ENCODE results near the gene TMIGD2.

Gene TMIGD2

DNA sequence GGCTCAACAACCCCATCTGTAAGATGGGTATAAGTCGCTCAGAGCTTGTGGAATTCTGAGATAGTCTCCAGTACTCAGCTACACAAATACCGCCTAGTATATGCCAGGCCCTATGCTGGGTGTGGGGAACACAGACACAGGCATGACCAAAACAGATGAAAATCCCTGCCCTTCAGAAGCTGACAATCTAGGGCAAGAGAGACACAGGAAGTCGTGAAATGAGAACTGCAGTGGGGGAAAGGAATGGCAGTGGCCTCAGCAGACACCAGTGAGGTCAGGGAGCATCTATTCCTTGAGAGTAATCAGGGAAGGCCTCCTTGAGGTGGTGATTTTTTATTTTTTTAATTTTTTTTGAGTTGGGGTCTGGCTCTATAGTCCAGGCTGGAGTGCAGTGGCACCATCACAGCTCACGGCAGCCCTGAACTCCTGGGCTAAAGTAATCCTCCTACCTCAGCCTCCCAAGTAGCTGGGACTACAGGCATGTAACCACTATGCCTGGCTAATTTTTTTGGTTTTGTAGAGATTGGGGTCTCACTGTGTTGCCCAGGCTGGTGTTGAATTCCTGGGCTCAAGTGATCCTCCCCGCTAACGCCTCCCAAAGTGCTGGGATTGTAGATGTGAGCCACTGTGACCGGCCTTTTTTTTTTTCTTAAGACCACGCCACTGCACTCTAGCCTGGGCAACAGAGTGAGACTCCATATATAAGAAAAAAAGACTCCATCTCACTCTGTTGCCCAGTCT lies 3.2 kb downstream of the TMIGD2 start:
- Histone ChIP-seq H3K9me3 (ENCODE audit: control extremely low read depth in 1 of 5, control insufficient read depth in 4 of 5, insufficient read depth in 2 of 5, low read depth in 1 of 5, low read length in 4 of 5) (no peaks in the 10 kb centered on the region), H3K27me3 (replicated peaks in 2 of 5; ENCODE audit: control insufficient read depth in 4 of 5, insufficient read depth in 5 of 5, low read length in 4 of 5) (no peaks in the 10 kb centered on the region), H3K27ac (ENCODE audit: insufficient read depth in 1 of 2, low read depth in 1 of 2, low read length in 2 of 2, poor library complexity in 1 of 2, severe bottlenecking in 2 of 2) (no peak overlapping the region), H3K4me1 (ENCODE audit: control extremely low read depth in 1 of 4, control insufficient read depth in 4 of 4, insufficient read depth in 4 of 4, low read length in 3 of 4) (peaks cover 4 to 26% (median 19%) of the 10 kb centered on the region in 4 experiments), H3K4me3 (ENCODE audit: control insufficient read depth in 1 of 7, extremely low read depth in 1 of 7, insufficient read depth in 4 of 7, low read depth in 2 of 7, low read length in 6 of 7) (no peak overlapping the region), H3K36me3 (ENCODE audit: control insufficient read depth in 4 of 4, insufficient read depth in 4 of 4, low read length in 3 of 4) (peaks cover 0 to 7% (median 3%) of the 10 kb centered on the region in 4 experiments)
- DNase-seq = no peak
- ChIA-PET POLR2A (no interaction called here), CTCF (interaction anchor here (1.1 kb wide), 2 partner anchors 23 to 32 kb away, joined by 3 to 4 read pairs; no protein-coding TSS in a partner anchor)
- 94% methylated on average over 7 of the region's 8 CpGs for WGBS (ENCODE audit: insufficient coverage)

DNA sequence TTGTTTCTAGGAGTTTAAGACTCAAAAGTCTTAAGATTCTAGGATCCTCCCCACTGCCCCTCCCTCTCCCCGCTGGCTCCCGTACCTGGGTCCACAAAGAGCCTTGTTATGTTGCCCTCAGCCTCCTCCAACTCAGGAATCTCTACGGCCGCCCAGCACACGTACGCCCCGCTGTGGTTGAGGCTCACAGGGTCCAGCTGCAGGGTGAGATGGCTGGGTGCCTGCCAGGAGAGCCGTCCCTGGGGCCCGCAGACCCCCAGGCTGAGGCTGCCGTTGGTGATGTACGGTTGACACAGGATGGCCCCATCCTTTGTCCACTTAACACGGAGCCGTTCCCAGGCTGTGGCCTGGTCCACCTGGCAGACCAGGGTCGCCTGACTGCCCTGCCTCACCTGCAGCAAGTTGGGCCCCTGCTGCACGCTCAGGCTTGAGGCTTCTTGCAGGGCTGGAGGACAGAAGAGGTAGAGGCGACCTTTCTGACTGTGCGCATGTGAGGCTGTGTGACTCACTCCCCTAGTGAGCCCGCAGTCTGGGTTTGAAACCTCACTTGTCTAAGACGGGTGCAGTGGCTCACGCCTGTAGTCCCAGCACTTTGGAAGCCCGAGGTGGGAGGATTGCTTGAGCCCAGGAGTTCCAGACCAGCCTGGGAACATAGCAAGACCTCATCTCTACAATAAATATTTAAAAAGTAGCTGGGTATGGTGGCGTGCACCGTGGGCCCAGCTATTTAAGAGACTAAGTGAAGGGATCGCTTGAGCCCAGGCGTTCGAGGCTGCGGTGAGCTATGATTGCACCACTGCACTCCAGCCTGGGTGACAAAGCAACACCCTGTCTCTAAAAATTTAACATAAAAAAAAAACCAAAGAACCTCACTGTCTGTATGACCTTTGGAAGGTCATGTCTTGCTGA lies 4.0 kb downstream of the TMIGD2 start:
- WGBS (ENCODE audit: insufficient coverage) = 98% methylated on average over 15 of the region's 27 CpGs
- Histone ChIP-seq H3K9me3 (ENCODE audit: control extremely low read depth in 1 of 5, control insufficient read depth in 4 of 5, insufficient read depth in 2 of 5, low read depth in 1 of 5, low read length in 4 of 5) (no peaks in the 10 kb centered on the region), H3K4me3 (ENCODE audit: control insufficient read depth in 1 of 7, extremely low read depth in 1 of 7, insufficient read depth in 4 of 7, low read depth in 2 of 7, low read length in 6 of 7) (no peak overlapping the region), H3K27ac (ENCODE audit: insufficient read depth in 1 of 2, low read depth in 1 of 2, low read length in 2 of 2, poor library complexity in 1 of 2, severe bottlenecking in 2 of 2) (no peak overlapping the region), H3K27me3 (replicated peaks in 2 of 5; ENCODE audit: control insufficient read depth in 4 of 5, insufficient read depth in 5 of 5, low read length in 4 of 5) (no peaks in the 10 kb centered on the region), H3K36me3 (ENCODE audit: control insufficient read depth in 4 of 4, insufficient read depth in 4 of 4, low read length in 3 of 4) (peaks cover 0 to 7% (median 3%) of the 10 kb centered on the region in 4 experiments), H3K4me1 (ENCODE audit: control extremely low read depth in 1 of 4, control insufficient read depth in 4 of 4, insufficient read depth in 4 of 4, low read length in 3 of 4) (peaks cover 4 to 22% (median 16%) of the 10 kb centered on the region in 4 experiments)
- no peak for DNase-seq
- ChIA-PET CTCF (interaction anchor here (1.1 kb wide), 2 partner anchors 24 to 31 kb away, joined by 3 to 4 read pairs; no protein-coding TSS in a partner anchor), POLR2A (interaction anchor here (0.5 kb wide), 1 partner anchor 63 kb away, joined by 3 read pairs; no protein-coding TSS in a partner anchor)

DNA sequence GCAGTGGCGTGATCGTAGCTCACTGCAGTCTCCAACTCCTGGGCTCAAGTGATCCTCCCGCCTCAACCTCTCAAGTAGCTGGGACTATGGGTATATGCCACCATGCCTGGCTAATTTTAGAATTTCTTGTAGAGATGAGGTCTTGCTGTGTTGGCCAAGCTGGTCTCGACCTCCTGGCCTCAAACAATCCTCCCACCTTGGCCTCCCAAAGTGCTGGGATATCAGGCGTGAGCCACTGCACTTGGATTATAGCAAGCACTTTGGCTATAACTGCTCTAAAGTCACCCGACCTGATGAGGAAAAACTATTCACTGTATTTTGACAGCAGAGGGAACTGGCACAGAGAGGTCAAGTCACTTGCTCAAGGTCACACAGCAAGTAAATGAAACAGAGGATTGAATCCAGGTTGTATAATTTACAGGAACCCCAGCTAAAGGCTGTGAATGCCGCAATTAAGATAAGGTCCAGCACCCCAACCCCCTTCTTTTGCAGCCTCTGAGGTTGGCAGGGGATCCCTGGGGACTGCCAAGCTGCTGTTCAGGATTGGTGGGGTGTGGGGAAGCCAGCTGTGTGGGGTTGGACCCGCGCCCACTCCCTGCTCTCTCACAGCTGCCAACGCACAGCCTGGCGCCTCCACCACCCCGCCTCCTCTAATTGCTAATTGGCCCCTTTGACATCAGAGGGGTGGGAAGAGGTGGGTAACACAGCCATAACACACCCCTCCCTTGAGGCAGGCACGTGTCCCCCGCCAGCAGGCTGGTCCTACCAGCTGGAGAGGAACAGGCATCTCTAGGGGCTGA lies 6.0 kb downstream of the TMIGD2 start:
- peak in 2 of 3 donors; percentile 58 to 68 for DNase-seq
- peaks cover 0 to 5% (median 0%) of the 10 kb centered on the region in 4 experiments for H3K4me1 ChIP-seq (ENCODE audit: control extremely low read depth in 1 of 4, control insufficient read depth in 4 of 4, insufficient read depth in 4 of 4, low read length in 3 of 4)
- no peaks in the 10 kb centered on the region for H3K27me3 ChIP-seq (replicated peaks in 2 of 5; ENCODE audit: control insufficient read depth in 4 of 5, insufficient read depth in 5 of 5, low read length in 4 of 5)
- ChIA-PET CTCF (interaction anchor here (0.9 to 1.1 kb wide), 3 partner anchors 12 to 57 kb away, joined by 3 read pairs; no protein-coding TSS in a partner anchor), POLR2A (no interaction called here)
- WGBS (ENCODE audit: insufficient coverage) = 90% methylated on average over 7 of the region's 14 CpGs
- H3K36me3 ChIP-seq (ENCODE audit: control insufficient read depth in 4 of 4, insufficient read depth in 4 of 4, low read length in 3 of 4) = peaks cover 0 to 7% (median 3%) of the 10 kb centered on the region in 4 experiments
- no peak overlapping the region for H3K27ac ChIP-seq (ENCODE audit: insufficient read depth in 1 of 2, low read depth in 1 of 2, low read length in 2 of 2, poor library complexity in 1 of 2, severe bottlenecking in 2 of 2)
- no peaks in the 10 kb centered on the region for H3K9me3 ChIP-seq (ENCODE audit: control extremely low read depth in 1 of 5, control insufficient read depth in 4 of 5, insufficient read depth in 2 of 5, low read depth in 1 of 5, low read length in 4 of 5)
- H3K4me3 ChIP-seq (ENCODE audit: control insufficient read depth in 1 of 7, extremely low read depth in 1 of 7, insufficient read depth in 4 of 7, low read depth in 2 of 7, low read length in 6 of 7) = no peak overlapping the region

DNA sequence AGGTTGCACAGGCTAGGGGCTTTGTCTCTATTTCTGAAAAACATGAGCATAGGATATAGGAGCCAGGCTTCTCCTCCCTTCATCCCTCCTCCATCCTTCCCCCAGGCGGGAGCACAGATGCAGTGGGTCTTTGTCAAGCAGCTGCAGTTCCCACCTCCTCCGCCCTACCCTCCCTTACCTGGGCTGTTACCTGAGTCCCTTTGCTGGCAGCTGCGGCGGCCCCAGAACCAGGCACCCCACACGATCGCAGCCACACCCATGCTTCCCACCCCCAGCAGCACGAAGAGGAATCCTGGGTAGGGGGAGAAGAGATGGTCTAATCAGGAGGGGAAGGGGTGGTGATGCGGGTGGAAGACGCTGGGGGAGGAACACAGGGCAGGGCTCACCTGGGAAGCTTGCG lies 7.8 kb downstream of the TMIGD2 start:
- WGBS (ENCODE audit: insufficient coverage) = 90% methylated on average over 3 of the region's 10 CpGs
- Histone ChIP-seq H3K9me3 (ENCODE audit: control extremely low read depth in 1 of 5, control insufficient read depth in 4 of 5, insufficient read depth in 2 of 5, low read depth in 1 of 5, low read length in 4 of 5) (no peaks in the 10 kb centered on the region), H3K27ac (ENCODE audit: insufficient read depth in 1 of 2, low read depth in 1 of 2, low read length in 2 of 2, poor library complexity in 1 of 2, severe bottlenecking in 2 of 2) (no peak overlapping the region), H3K27me3 (replicated peaks in 2 of 5; ENCODE audit: control insufficient read depth in 4 of 5, insufficient read depth in 5 of 5, low read length in 4 of 5) (no peaks in the 10 kb centered on the region), H3K4me3 (ENCODE audit: control insufficient read depth in 1 of 7, extremely low read depth in 1 of 7, insufficient read depth in 4 of 7, low read depth in 2 of 7, low read length in 6 of 7) (no peak overlapping the region), H3K4me1 (ENCODE audit: control extremely low read depth in 1 of 4, control insufficient read depth in 4 of 4, insufficient read depth in 4 of 4, low read length in 3 of 4) (peaks cover 0 to 3% (median 0%) of the 10 kb centered on the region in 4 experiments), H3K36me3 (ENCODE audit: control insufficient read depth in 4 of 4, insufficient read depth in 4 of 4, low read length in 3 of 4) (peaks cover 0 to 7% (median 3%) of the 10 kb centered on the region in 4 experiments)
- CTCF ChIA-PET = interaction anchor here (0.8 kb wide), 1 partner anchor 25 kb away, joined by 3 read pairs; no protein-coding TSS in a partner anchor
- POLR2A ChIA-PET = no interaction called here
- DNase-seq = no peak

DNA sequence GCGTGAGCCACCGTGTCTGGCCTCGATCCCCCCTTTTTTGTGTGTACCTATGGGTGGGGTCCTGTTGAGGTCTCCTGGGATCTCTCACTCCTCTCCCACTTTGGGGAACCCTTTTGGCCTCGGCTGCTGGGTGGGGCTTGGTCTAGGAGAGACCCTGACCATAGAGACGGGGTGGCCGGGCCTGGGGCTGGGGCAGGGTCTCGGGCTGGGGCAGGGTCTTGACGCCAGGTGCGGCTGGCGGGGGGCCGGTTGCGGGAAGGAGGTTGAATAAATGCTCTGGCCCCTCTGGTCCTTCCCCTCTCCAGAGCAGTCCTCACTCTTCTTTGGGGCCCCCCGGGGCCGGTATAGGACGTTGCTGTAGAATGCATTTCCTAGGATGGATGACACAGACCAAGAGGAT lies 9.7 kb downstream of the TMIGD2 start:
- peaks cover 0 to 7% (median 3%) of the 10 kb centered on the region in 4 experiments for H3K36me3 ChIP-seq (ENCODE audit: control insufficient read depth in 4 of 4, insufficient read depth in 4 of 4, low read length in 3 of 4)
- 99% methylated on average over 12 of the region's 15 CpGs for WGBS (ENCODE audit: insufficient coverage)
- no peaks in the 10 kb centered on the region for H3K27me3 ChIP-seq (replicated peaks in 2 of 5; ENCODE audit: control insufficient read depth in 4 of 5, insufficient read depth in 5 of 5, low read length in 4 of 5)
- H3K4me1 ChIP-seq (ENCODE audit: control extremely low read depth in 1 of 4, control insufficient read depth in 4 of 4, insufficient read depth in 4 of 4, low read length in 3 of 4) = peaks cover 0 to 3% (median 0%) of the 10 kb centered on the region in 4 experiments
- H3K4me3 ChIP-seq (ENCODE audit: control insufficient read depth in 1 of 7, extremely low read depth in 1 of 7, insufficient read depth in 4 of 7, low read depth in 2 of 7, low read length in 6 of 7) = no peak overlapping the region
- DNase-seq = no peak
- ChIA-PET POLR2A (no interaction called here), CTCF (no interaction called here)
- H3K27ac ChIP-seq (ENCODE audit: insufficient read depth in 1 of 2, low read depth in 1 of 2, low read length in 2 of 2, poor library complexity in 1 of 2, severe bottlenecking in 2 of 2) = no peak overlapping the region
- H3K9me3 ChIP-seq (ENCODE audit: control extremely low read depth in 1 of 5, control insufficient read depth in 4 of 5, insufficient read depth in 2 of 5, low read depth in 1 of 5, low read length in 4 of 5) = no peaks in the 10 kb centered on the region

DNA sequence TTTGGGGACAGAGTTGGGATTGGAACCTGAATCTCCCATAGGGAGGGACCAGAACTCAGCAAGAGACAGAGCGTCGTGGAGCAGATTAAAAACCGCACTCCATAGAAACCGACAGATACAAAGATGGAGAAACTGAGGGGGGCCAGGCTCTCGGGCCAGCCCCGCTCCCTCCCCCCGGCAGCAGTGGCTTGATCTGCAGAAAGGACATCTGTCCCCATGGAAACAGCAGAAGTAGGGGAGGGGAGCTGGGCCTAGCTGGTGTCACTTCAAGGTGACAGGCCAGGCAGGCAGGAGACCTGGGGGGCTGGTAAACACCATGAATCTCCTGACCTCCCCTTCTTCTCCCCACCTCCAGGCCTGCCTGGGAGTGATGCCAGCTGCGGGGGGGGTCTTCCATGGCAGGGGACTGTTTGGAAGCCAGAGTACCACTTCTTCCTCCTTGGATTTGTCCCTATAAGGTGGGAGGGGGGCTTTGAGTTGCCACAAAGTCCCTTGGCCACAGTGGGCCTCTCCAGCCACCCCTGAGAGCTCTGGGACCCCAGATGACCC lies 10.9 kb downstream of the TMIGD2 start:
- CTCF ChIA-PET = no interaction called here
- H3K27me3 ChIP-seq (replicated peaks in 2 of 5; ENCODE audit: control insufficient read depth in 4 of 5, insufficient read depth in 5 of 5, low read length in 4 of 5) = no peaks in the 10 kb centered on the region
- no peaks in the 10 kb centered on the region for H3K4me1 ChIP-seq (ENCODE audit: control extremely low read depth in 1 of 4, control insufficient read depth in 4 of 4, insufficient read depth in 4 of 4, low read length in 3 of 4)
- H3K36me3 ChIP-seq (ENCODE audit: control insufficient read depth in 4 of 4, insufficient read depth in 4 of 4, low read length in 3 of 4) = peaks cover 0 to 7% (median 3%) of the 10 kb centered on the region in 4 experiments
- H3K9me3 ChIP-seq (ENCODE audit: control extremely low read depth in 1 of 5, control insufficient read depth in 4 of 5, insufficient read depth in 2 of 5, low read depth in 1 of 5, low read length in 4 of 5) = no peaks in the 10 kb centered on the region
- no peak for DNase-seq
- WGBS (ENCODE audit: insufficient coverage) = 96% methylated on average over 7 of the region's 8 CpGs
- no peak overlapping the region for H3K4me3 ChIP-seq (ENCODE audit: control insufficient read depth in 1 of 7, extremely low read depth in 1 of 7, insufficient read depth in 4 of 7, low read depth in 2 of 7, low read length in 6 of 7)
- H3K27ac ChIP-seq (ENCODE audit: insufficient read depth in 1 of 2, low read depth in 1 of 2, low read length in 2 of 2, poor library complexity in 1 of 2, severe bottlenecking in 2 of 2) = no peak overlapping the region
- POLR2A ChIA-PET = interaction anchor here (0.6 kb wide), 1 partner anchor 173 kb away, joined by 4 read pairs; no protein-coding TSS in a partner anchor
